ENCODE measurements around the gene TBC1D22A.

TBC1D22A gene

DNA sequence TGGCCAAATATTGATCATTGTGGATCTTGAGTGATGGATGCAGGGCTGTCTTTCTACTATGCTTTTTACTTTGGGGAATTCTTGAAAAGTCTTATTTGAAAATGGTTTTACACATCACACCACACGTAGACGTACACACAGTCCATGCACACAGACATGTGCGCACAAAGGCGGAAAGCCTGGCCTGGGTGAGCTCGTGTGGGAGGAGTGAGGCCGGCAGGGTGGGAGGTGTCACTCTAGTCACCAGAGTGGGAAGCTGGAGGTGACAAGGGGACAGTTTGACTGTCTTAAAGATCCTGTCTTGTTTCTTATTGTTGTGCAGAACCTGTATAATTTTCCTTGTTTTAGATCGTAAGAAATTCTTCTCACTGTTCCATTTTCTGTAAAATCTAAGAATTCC, 326.9 kb downstream of the TBC1D22A start:
- DNase-seq (ENCODE audit: low read depth, low spot score): no peak
- H3K4me3 ChIP-seq (ENCODE audit: low read depth, low read length): no peak overlapping the region
- ChIA-PET CTCF (no interaction called here), POLR2A (interaction anchor here (0.6 kb wide), 1 partner anchor 32 kb away, joined by 3 read pairs; no protein-coding TSS in a partner anchor)
- TF ChIP-seq, protein P1, sequence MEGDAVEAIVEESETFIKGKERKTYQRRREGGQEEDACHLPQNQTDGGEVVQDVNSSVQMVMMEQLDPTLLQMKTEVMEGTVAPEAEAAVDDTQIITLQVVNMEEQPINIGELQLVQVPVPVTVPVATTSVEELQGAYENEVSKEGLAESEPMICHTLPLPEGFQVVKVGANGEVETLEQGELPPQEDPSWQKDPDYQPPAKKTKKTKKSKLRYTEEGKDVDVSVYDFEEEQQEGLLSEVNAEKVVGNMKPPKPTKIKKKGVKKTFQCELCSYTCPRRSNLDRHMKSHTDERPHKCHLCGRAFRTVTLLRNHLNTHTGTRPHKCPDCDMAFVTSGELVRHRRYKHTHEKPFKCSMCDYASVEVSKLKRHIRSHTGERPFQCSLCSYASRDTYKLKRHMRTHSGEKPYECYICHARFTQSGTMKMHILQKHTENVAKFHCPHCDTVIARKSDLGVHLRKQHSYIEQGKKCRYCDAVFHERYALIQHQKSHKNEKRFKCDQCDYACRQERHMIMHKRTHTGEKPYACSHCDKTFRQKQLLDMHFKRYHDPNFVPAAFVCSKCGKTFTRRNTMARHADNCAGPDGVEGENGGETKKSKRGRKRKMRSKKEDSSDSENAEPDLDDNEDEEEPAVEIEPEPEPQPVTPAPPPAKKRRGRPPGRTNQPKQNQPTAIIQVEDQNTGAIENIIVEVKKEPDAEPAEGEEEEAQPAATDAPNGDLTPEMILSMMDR (IDR thresholded peaks at IDR 0.05; ENCODE audit: insufficient read depth, low read length, missing control alignments): no peak

GRCh38 chr22:47089796-47090460, 327.5 kb downstream of the TBC1D22A start:
- DNase-seq (ENCODE audit: low read depth, low spot score): no peak
- TF ChIP-seq, protein P1 (IDR thresholded peaks at IDR 0.05; ENCODE audit: insufficient read depth, low read length, missing control alignments): no peak
- H3K4me3 ChIP-seq (ENCODE audit: low read depth, low read length): no peak overlapping the region
- POLR2A ChIA-PET: interaction anchor here (0.6 kb wide), 1 partner anchor 31 kb away, joined by 3 read pairs; no protein-coding TSS in a partner anchor
- CTCF ChIA-PET: no interaction called here

- no peak for DNase-seq (ENCODE audit: low read depth, low spot score)
- peak overlapping the region; percentile 48 for H3K4me3 ChIP-seq (ENCODE audit: low read depth, low read length)
- ChIA-PET CTCF (interaction anchor here (0.9 kb wide), 1 partner anchor 15 kb away, joined by 3 read pairs; no protein-coding TSS in a partner anchor), POLR2A (no interaction called here)
- TF ChIP-seq, protein P1 (IDR thresholded peaks at IDR 0.05; ENCODE audit: insufficient read depth, low read length, missing control alignments): no peak
These were observed 328.3 kb downstream of the TBC1D22A start for GRCh38 chr22:47090591-47091245.

DNA sequence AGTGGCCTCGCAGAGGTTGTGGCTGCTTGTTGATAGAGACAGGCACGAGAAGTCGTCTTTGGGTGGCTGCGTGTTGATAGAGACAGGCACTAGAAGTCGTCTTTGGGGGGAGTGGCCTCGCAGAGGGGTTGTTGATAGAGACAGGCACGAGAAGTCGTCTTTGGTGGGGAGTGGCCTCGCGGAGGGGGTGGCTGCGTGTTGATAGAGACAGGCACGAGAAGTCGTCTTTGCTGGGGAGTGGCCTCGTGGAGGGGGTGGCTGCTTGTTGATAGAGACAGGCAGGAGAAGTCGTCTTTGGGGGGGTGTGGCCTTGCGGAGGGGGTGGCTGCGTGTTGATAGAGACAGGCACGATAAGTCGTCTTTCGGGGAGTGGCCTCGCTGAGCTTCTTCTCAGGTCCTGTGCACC, 328.8 kb downstream of the TBC1D22A start:
- ChIA-PET CTCF (interaction anchor here (0.9 kb wide), 1 partner anchor 14 kb away, joined by 3 read pairs; no protein-coding TSS in a partner anchor), POLR2A (no interaction called here)
- DNase-seq (ENCODE audit: low read depth, low spot score): no peak
- H3K4me3 ChIP-seq (ENCODE audit: low read depth, low read length): peak overlapping the region; percentile 48
- TF ChIP-seq, protein P1 (IDR thresholded peaks at IDR 0.05; ENCODE audit: insufficient read depth, low read length, missing control alignments): no peak

- CTCF ChIA-PET: interaction anchor here (0.9 kb wide), 1 partner anchor 13 kb away, joined by 3 read pairs; no protein-coding TSS in a partner anchor
- no peak for DNase-seq (ENCODE audit: low read depth, low spot score)
- POLR2A ChIA-PET: no interaction called here
- no peak overlapping the region for H3K4me3 ChIP-seq (ENCODE audit: low read depth, low read length)
- TF ChIP-seq, protein P1 (IDR thresholded peaks at IDR 0.05; ENCODE audit: insufficient read depth, low read length, missing control alignments): no peak
These were observed 329.7 kb downstream of the TBC1D22A start for GRCh38 chr22:47091921-47092700.

DNA sequence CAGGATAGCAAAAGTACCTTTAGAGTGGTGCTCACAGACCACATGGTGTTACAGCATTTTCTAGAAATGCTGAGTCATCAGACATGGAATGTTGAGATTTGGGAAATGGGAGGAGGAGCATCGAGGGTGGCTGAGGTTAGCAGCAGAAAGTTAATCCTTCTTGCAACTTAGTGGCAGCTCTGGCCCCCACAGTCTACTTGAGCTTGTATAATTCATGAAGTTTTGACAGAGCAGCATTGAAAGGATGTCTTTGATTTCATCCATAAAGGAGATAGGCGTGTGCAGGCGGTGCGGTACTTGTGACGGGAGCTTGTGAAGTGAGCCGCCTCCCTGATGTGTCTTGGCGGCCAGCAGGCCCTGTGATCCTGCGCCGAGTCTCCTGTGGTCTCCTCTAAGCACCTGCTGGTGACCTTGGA, 330.5 kb downstream of the TBC1D22A start:
- TF ChIP-seq, protein P1 (IDR thresholded peaks at IDR 0.05; ENCODE audit: insufficient read depth, low read length, missing control alignments): no peak
- CTCF ChIA-PET: no interaction called here
- DNase-seq (ENCODE audit: low read depth, low spot score): peak; percentile 24
- no peak overlapping the region for H3K4me3 ChIP-seq (ENCODE audit: low read depth, low read length)
- POLR2A ChIA-PET: no interaction called here
